ENCODE results near the gene MEX3D.
"Not testable (repeated sequence)": the region's sequence is repeated elsewhere in the genome, so short reads cannot be mapped to it uniquely, and the experiment has no call there.

- TF ChIP-seq CTCF (conservative IDR thresholded peaks at IDR 0.05; ENCODE audit: low read length); EZH2phosphoT487 (IDR thresholded peaks at IDR 0.05; ENCODE audit: borderline replicate concordance): not testable (repeated sequence)
Observed at GRCh38 chr19:1530856-1531255, 37.3 kb downstream of the MEX3D start.

Data from Loucy (cell line).